AG04450 (cell line): ENCODE measurements around the gene MEIS2. TPM values are rescaled to one million over a fixed set of nuclear protein-coding genes. Genes with fewer than 3 reads are reported as not detected.

Experiments used
- CTCF ChIA-PET: fragments of 300-600, 350-600 bp; formaldehyde crosslinking; extraction: SDS; loops from one replicate; lab custom pipeline; 2022; ENCODE audit warnings: antibody characterized with exemption, inconsistent platforms; lab: Charles Lee
- POLR2A ChIA-PET: fragments of 350-600 bp; formaldehyde crosslinking; extraction: SDS; loops from one replicate; lab custom pipeline; 2021; ENCODE audit warnings: antibody characterized with exemption, inconsistent platforms; lab: Yijun Ruan, JAX
- DNase-seq: peaks from one replicate; pipeline ENCODE4 v3.0.0-alpha.2; 2011; ENCODE audit warnings: low read depth, low spot score
- H3K27ac ChIP-seq: one replicate; pipeline ENCODE4 v1.5.1; 2012; ENCODE audit warnings: low read depth, low read length, control low read depth
- H3K27me3 ChIP-seq: one replicate; pipeline ENCODE4 v1.6.0; 2012; ENCODE audit warnings: low read length; ENCODE audit not compliant: control insufficient read depth, insufficient read depth
- H3K4me3 ChIP-seq: 2 replicates; pipeline ENCODE4 v1.5.1; 2011; ENCODE audit warnings: mild to moderate bottlenecking, low read depth, low read length, control low read depth
- H3K9me3 ChIP-seq: 2 replicates; pipeline ENCODE4 v1.5.1; 2012; ENCODE audit warnings: low read length; ENCODE audit not compliant: control insufficient read depth, insufficient read depth
- CTCF ChIP-seq: IDR thresholded peaks from 2 replicates; pipeline ENCODE4 v1.5.1; 2011; ENCODE audit warnings: low read depth, low read length, control low read depth, inconsistent platforms
- polyA plus RNA-seq: library from polyadenylated mRNA; depleted of rRNA; stranded (reverse); fragments of >200 nt; gene quantifications from 2 replicates; pipeline ENCODE4 v1.2.3, GENCODE V29; 2011

MEIS2 gene
- polyA plus RNA-seq, 1 experiment: 31.7 TPM

GRCh38 chr15:36924034-36924433 lies 176.3 kb downstream of the MEIS2 start:
- Histone ChIP-seq H3K9me3 (no peaks in the 10 kb centered on the region), H3K4me3 (no peak overlapping the region), H3K27ac (no peak overlapping the region), H3K27me3 (no peaks in the 10 kb centered on the region)
- ChIA-PET POLR2A (no interaction called here), CTCF (no interaction called here)
- no peak for DNase-seq
- no peak for TF ChIP-seq CTCF

GRCh38 chr15:36921484-36922091 lies 178.8 kb downstream of the MEIS2 start:
- no peak for TF ChIP-seq CTCF
- H3K4me3 ChIP-seq: no peak overlapping the region
- no peaks in the 10 kb centered on the region for H3K9me3 ChIP-seq
- CTCF ChIA-PET: interaction anchor here (0.7 kb wide), 1 partner anchor 372 kb away, joined by 6 read pairs; no protein-coding TSS in a partner anchor
- POLR2A ChIA-PET: interaction anchor here (0.7 kb wide), 1 partner anchor 1012 kb away, joined by 3 read pairs; no protein-coding TSS in a partner anchor
- DNase-seq: no peak
- H3K27ac ChIP-seq: no peak overlapping the region
- H3K27me3 ChIP-seq: no peaks in the 10 kb centered on the region

GRCh38 chr15:36917411-36918267 lies 182.7 kb downstream of the MEIS2 start:
- Histone ChIP-seq H3K27ac (no peak overlapping the region), H3K4me3 (no peak overlapping the region), H3K27me3 (no peaks in the 10 kb centered on the region), H3K9me3 (no peaks in the 10 kb centered on the region)
- TF ChIP-seq CTCF: no peak
- DNase-seq: no peak
- CTCF ChIA-PET: no interaction called here
- POLR2A ChIA-PET: no interaction called here

- Histone ChIP-seq H3K27me3 (no peaks in the 10 kb centered on the region), H3K9me3 (no peaks in the 10 kb centered on the region), H3K27ac (no peak overlapping the region), H3K4me3 (no peak overlapping the region)
- DNase-seq: no peak
- no peak for TF ChIP-seq CTCF
- POLR2A ChIA-PET: no interaction called here
- CTCF ChIA-PET: no interaction called here
Measured at GRCh38 chr15:36914960-36915808, 185.2 kb downstream of the MEIS2 start.
